K562 (cell line): Measurements from ENCODE around the gene HSPB7. TPM values are rescaled to one million over a fixed set of nuclear protein-coding genes. Genes with fewer than 3 reads are reported as not detected.

Source experiments
- CAMTA2 ChIP-seq: fragments of 250-450 bp; sonication (Bioruptor Pico); conservative IDR thresholded peaks from 2 replicates; pipeline ENCODE4 v1.5.1; 2022
- CBX1 ChIP-seq: sonication (generic); IDR thresholded peaks from 2 replicates; pipeline ENCODE4 v1.6.1; 2016; ENCODE audit warnings: antibody characterized with exemption, low read depth, mild to moderate bottlenecking
- CBX5 ChIP-seq: IDR thresholded peaks from 2 replicates; pipeline ENCODE4 v1.6.1; 2014; ENCODE audit warnings: low read depth, borderline replicate concordance
- CREB1 ChIP-seq, 2 experiments: sonication (generic) in 1 of 2; formaldehyde crosslinking in 1 of 2; IDR thresholded peaks; 2 replicates each; pipeline versions ENCODE4 v1.6.1 to v1.8.0; 2012 to 2022; ENCODE audit warnings: inconsistent platforms in 1 of 2, mild to moderate bottlenecking in 1 of 2, missing genetic modification reagents in 1 of 2, moderate library complexity in 1 of 2
- CUX1 ChIP-seq: fragments of 200-800 bp; sonication (Bioruptor generic); IDR thresholded peaks from 2 replicates; pipeline ENCODE4 v1.6.1; 2016; ENCODE audit warnings: missing genetic modification characterization, missing compliant biosample characterization
- CXXC5 ChIP-seq: fragments of 250-450 bp; sonication (Bioruptor Pico); IDR thresholded peaks from 2 replicates; pipeline ENCODE4 v1.8.0; 2022; ENCODE audit warnings: inconsistent platforms, mild to moderate bottlenecking, moderate library complexity
- EP400 ChIP-seq: fragments of 450-650 bp; IDR thresholded peaks from 2 replicates; pipeline ENCODE4 v1.6.1; 2017; ENCODE audit warnings: antibody characterized with exemption, mild to moderate bottlenecking, moderate library complexity
- EWSR1 ChIP-seq: fragments of 450-650 bp; IDR thresholded peaks from 2 replicates; pipeline ENCODE4 v1.6.1; 2018; ENCODE audit warnings: borderline replicate concordance, mild to moderate bottlenecking, low read depth, moderate library complexity; ENCODE audit not compliant: partially characterized antibody
- FOXM1 ChIP-seq, 2 experiments: fragments of 450-650 bp in 1 of 2; sonication (generic) in 1 of 2; formaldehyde crosslinking in 1 of 2; IDR thresholded peaks; 2 replicates each; pipeline versions ENCODE4 v1.6.1 to v1.9.0; 2017 to 2022; ENCODE audit warnings: low read depth in 2 of 2, mild to moderate bottlenecking in 2 of 2, missing genetic modification reagents in 1 of 2, moderate library complexity in 1 of 2
- KDM2B ChIP-seq: fragments of 250-450 bp; sonication (Bioruptor Pico); IDR thresholded peaks from 2 replicates; pipeline ENCODE4 v1.8.0; 2021; ENCODE audit warnings: mild to moderate bottlenecking, moderate library complexity
- MAFF ChIP-seq: IDR thresholded peaks from 2 replicates; pipeline ENCODE4 v1.6.1; 2012; ENCODE audit warnings: low read length, improper control_type of control experiment
- MEF2D ChIP-seq: conservative IDR thresholded peaks from 2 replicates; pipeline ENCODE4 v1.6.1; 2016; ENCODE audit warnings: low read depth, missing genetic modification characterization, missing compliant biosample characterization
- MNT ChIP-seq, 2 experiments: fragments of 450-650 bp; conservative IDR thresholded peaks; 2 replicates each; pipeline ENCODE4 v1.6.1; 2017; ENCODE audit warnings: mild to moderate bottlenecking in 2 of 2, moderate library complexity in 2 of 2
- POLR2A ChIP-seq: fragments of 450-650 bp; conservative IDR thresholded peaks from 2 replicates; pipeline ENCODE4 v1.6.1; 2016
- POLR2AphosphoS2 ChIP-seq: IDR thresholded peaks from 2 replicates; pipeline ENCODE4 v1.6.1; 2012; ENCODE audit warnings: low read length, improper control_type of control experiment
- POLR2AphosphoS5 ChIP-seq: IDR thresholded peaks from 2 replicates; pipeline ENCODE4 v1.6.1; 2011; ENCODE audit warnings: mild to moderate bottlenecking, low read depth, low read length, moderate library complexity; ENCODE audit not compliant: control insufficient read depth, insufficient read depth
- SAFB2 ChIP-seq: fragments of 200-400 bp; formaldehyde crosslinking; IDR thresholded peaks from 2 replicates; pipeline ENCODE4 v1.6.1; 2018; ENCODE audit warnings: borderline replicate concordance, low read length, low read depth, moderate library complexity; ENCODE audit not compliant: severe bottlenecking
- SMARCA5 ChIP-seq: fragments of 450-650 bp; IDR thresholded peaks from 2 replicates; pipeline ENCODE4 v1.6.1; 2016
- TBL1XR1 ChIP-seq, 2 experiments: IDR thresholded peaks; 2 replicates each; pipeline ENCODE4 v1.6.1; 2012; ENCODE audit warnings: improper control_type of control experiment in 2 of 2, low read length in 2 of 2, mild to moderate bottlenecking in 1 of 2
- U2AF2 ChIP-seq: fragments of 200-400 bp; formaldehyde crosslinking; optimal IDR thresholded peaks from 2 replicates; pipeline ENCODE3; 2017; ENCODE audit warnings: low read depth, mild to moderate bottlenecking, low read length
- ZFP36 ChIP-seq: fragments of 150-350 bp; IDR thresholded peaks from 2 replicates; pipeline ENCODE4 v1.6.1; 2018; ENCODE audit warnings: low read length, low read depth; ENCODE audit not compliant: partially characterized antibody
- ZNF507 ChIP-seq: conservative IDR thresholded peaks from 2 replicates; pipeline ENCODE4 v1.6.1; 2017; ENCODE audit warnings: missing genetic modification characterization, missing compliant biosample characterization
- ZNF695 ChIP-seq: fragments of 450-650 bp; formaldehyde crosslinking; IDR thresholded peaks from 2 replicates; pipeline ENCODE4 v1.4.0; 2020; ENCODE audit warnings: mild to moderate bottlenecking, moderate library complexity
- polyA plus RNA-seq, 8 experiments: library from polyadenylated mRNA; depleted of rRNA in 4 of 8; stranded (reverse) in 5 of 8; unstranded in 3 of 8; fragments of >200 nt; fragmentation: Nextera tagmentation in 2 of 8; fragmentation: Illumina TruSeq in 1 of 8; extraction: Ambion mirVana in 2 of 8; extraction: Trizol in 1 of 8; gene quantifications; 2 replicates each; pipeline versions ENCODE4 v1.2.1 to v1.2.3, GENCODE V29; 2011 to 2014; ENCODE audit warnings: inconsistent platforms in 1 of 8, missing spikeins in 1 of 8
- total RNA-seq, 7 experiments: library from RNA; depleted of rRNA in 6 of 7; stranded (reverse); fragments of >200 nt in 6 of 7; fragmentation: Illumina TruSeq in 2 of 7; extraction: Trizol in 2 of 7; gene quantifications; 2 replicates each; pipeline versions ENCODE4 v1.2.1 to v1.2.3, GENCODE V29; 2011 to 2021; ENCODE audit warnings: low replicate concordance in 1 of 7

Gene HSPB7
- total and polyA plus RNA-seq, 9 of the 15 experiments (the other 6 are each of a cell fraction or from before 2014, with no cell fraction given), result 0.05 to 0.19 (median 0.07) TPM; not detected in 6

GRCh38 chr1:16012590-16013219 lies 5.1 kb downstream of the HSPB7 start (continued):
- TF ChIP-seq CUX1 (CRISPR knock-in tag) (no peak), CBX1 (peak; percentile 69; the same call in 1 of the 2 replicates), MEF2D (tag) (peak; percentile 99), POLR2AphosphoS5 (peak; percentile 54; the same call in 1 of the 2 replicates), ZNF695 (no peak), SMARCA5 (peak; percentile 96), POLR2A (peak; percentile 55), FOXM1 (IDR thresholded peaks at IDR 0.05; ENCODE audit: low read depth) (0 out of 2 replicates have a peak, but pooled peaks have one; percentile 36), FOXM1 (CRISPR knock-in tag; IDR thresholded peaks at IDR 0.05; ENCODE audit: low read depth) (0 out of 2 replicates have a peak, but pooled peaks have one; percentile 35), ZFP36 (peak; percentile 85), MNT (conservative IDR thresholded peaks at IDR 0.05) (peak; percentile 44 to 56; a peak in 2 of 4 replicates), TBL1XR1 (IDR thresholded peaks at IDR 0.05; ENCODE audit: low read length in 2 of 2) (peak in 1 of 2 experiments; percentile 83; a peak in 3 of 4 replicates), CREB1 (IDR thresholded peaks at IDR 0.05) (no peak; the same call in 1 of the 2 replicates), CREB1 (CRISPR knock-in tag; IDR thresholded peaks at IDR 0.05) (no peak), CBX5 (no peak), CAMTA2 (CRISPR knock-in tag) (0 out of 2 replicates have a peak, but pooled peaks have one; percentile 65), KDM2B (CRISPR knock-in tag) (no peak), CXXC5 (CRISPR knock-in tag) (peak; percentile 44; the same call in 1 of the 2 replicates), ZNF507 (no peak), EWSR1 (no peak), MAFF (no peak), POLR2AphosphoS2 (no peak), SAFB2 (no peak), EP400 (no peak), U2AF2 (no peak)
